Mucosa of stomach (tissue), 1 donor: ENCODE data around the gene PATJ.
A peak's percentile ranks its signal among the peaks of the same experiment; 100 is the strongest.
"Not testable (repeated sequence)": the region's sequence is repeated elsewhere in the genome, so short reads cannot be mapped to it uniquely, and the experiment has no call there.

ENCODE experiments used
- H3K27me3 ChIP-seq: one replicate; pipeline ENCODE4 v1.7.0; 2013; ENCODE audit warnings: mild to moderate bottlenecking, low read length; ENCODE audit not compliant: control insufficient read depth, insufficient read depth
- H3K36me3 ChIP-seq: one replicate; pipeline ENCODE4 v1.7.0; 2013; ENCODE audit warnings: low read length; ENCODE audit not compliant: control insufficient read depth, insufficient read depth
- H3K4me1 ChIP-seq: one replicate; pipeline ENCODE4 v1.7.0; 2013; ENCODE audit warnings: mild to moderate bottlenecking, low read length; ENCODE audit not compliant: control insufficient read depth, insufficient read depth
- H3K4me3 ChIP-seq: one replicate; pipeline ENCODE4 v1.7.0; 2013; ENCODE audit warnings: low read length
- H3K9ac ChIP-seq: one replicate; pipeline ENCODE4 v1.7.0; 2013; ENCODE audit warnings: mild to moderate bottlenecking, low read length, moderate library complexity
- H3K9me3 ChIP-seq: one replicate; pipeline ENCODE4 v1.7.0; 2013; ENCODE audit warnings: mild to moderate bottlenecking, low read length, moderate library complexity; ENCODE audit not compliant: control insufficient read depth
- donor health status: Pancreatic carcinoma.

Gene PATJ

DNA sequence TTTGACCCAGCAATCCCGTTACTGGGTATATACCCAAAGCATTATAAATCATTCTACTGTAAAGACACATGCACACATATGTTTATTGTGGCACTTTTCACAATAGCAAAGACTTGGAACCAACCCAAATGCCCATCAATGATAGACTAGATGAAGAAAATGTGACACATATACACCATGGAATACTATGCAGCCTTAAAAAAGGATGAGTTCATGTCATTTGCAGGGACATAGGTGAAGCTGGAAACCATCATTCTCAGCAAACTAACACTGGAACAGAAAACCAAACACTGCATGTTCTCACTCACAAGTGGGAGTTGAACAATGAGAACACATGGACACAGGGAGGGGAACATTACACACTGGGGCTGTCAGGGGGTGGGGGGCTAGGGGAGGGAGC is 11.6 kb upstream of the PATJ start:
- not testable (repeated sequence) for H3K9ac ChIP-seq, H3K4me1 ChIP-seq, H3K36me3 ChIP-seq, H3K27me3 ChIP-seq, H3K4me3 ChIP-seq, H3K9me3 ChIP-seq

DNA sequence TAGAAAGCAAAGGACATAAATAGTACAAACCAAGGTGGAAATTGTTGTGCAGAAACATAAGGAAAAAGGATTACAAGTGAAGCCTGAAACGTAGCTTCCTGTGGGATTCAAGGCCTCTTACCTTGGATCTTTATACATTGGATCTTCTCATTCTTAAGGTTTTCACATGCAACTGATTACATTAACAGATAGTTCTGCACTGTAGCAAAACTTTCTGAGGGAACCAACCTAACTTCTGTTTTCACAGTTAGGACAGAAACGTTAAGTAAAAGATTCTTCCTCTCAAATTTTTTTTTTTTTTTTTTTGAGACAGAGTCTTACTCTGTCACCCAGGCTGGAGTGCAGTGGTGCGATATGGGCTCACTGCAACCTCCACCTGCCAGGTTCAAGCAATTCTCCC is 9.6 kb upstream of the PATJ start:
- no peaks in the 10 kb centered on the region for H3K9me3 ChIP-seq
- H3K27me3 ChIP-seq: no peaks in the 10 kb centered on the region
- H3K36me3 ChIP-seq: no peaks in the 10 kb centered on the region
- H3K4me1 ChIP-seq: no peaks in the 10 kb centered on the region
- no peak overlapping the region for H3K4me3 ChIP-seq
- H3K9ac ChIP-seq: no peak overlapping the region

DNA sequence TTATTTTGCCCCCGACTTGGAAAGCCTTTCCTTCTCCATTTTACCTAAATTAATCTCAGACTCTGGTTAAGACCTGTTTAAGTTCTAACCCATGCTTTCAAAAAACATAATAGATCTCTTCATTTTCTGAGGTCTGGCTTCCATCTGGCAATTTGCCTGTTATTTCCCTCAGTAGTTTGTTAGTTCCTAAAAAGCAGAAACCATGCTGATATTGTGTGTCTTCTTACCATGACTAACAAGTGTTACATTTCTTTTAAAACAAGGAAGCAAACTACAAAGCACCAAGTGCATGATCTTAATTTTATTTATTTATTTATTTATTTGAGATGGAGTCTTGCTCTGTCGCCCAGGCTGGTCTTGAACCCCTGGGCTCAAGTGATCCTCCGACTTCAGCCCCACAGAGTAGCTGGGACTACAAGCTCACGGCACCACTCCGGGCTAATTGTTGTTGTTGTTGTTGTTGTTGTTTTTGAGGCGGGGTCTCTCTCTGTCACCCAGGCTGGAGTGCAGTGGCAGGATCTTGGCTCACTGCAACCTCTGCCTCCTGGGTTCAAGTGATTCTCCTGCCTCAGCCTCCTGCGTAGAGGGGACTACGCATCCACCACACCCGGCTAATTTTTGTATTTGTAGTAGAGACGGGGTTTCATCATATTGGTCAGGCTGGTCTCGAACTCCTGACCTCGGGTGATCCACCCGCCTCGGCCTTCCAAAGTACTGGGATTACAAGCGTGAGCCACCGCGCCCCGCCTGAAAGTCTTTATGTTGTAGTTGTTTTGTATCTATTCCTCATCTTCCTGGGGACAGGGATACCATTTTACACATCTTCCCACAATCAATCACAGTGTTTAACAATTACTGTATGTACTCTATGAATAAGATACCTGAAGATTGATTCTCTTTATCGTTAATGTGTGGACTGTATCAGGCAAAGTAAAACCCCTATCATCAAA is 1.3 kb upstream of the PATJ start:
- Histone ChIP-seq H3K4me3 (peak overlapping the region; percentile 74), H3K9ac (peak overlapping the region; percentile 98), H3K36me3 (no peaks in the 10 kb centered on the region), H3K27me3 (no peaks in the 10 kb centered on the region), H3K4me1 (peaks cover under 1% of the 10 kb centered on the region), H3K9me3 (no peaks in the 10 kb centered on the region)

DNA sequence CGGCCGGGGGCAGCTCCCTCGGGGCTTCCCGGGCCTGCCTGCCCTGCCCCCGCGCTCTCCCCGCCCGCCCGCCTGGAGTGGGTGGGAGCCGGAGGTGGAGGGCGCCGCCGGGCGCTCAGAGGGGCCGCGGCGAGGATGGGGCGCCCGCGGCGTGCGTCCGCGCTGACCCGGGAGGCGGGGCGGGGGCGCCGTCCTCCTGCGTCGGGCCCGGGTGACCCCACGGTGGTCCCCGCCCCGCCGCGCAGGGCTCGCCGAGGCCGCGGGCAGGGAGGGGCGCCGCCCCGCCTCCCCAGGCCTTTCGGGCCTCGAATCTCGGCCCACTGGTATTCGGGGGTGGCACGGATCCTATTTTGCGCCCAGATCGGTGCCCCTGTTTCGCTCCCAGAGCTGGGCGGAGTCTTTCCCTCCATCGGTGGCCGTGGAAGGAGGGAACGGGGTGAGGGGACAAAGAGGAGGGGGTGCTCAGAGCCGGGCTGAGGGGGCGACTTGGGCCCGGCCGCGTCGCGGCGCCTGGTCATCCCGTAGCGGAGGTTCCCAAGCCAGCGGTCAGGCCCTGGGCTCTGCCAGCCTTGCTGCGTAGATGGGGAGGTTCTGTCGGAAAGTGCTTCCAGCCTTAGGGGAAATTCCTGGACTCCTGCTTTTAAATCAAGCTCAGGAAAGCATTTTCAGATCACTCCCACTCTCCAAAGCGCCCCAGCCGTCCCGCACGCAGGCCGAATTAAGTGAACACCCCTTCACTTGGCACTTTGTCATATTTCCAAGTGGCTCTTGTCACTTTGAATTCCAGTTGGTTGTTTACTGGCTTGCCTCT is 545 bp downstream of the PATJ start:
- Histone ChIP-seq H3K36me3 (no peaks in the 10 kb centered on the region), H3K9ac (peak overlapping the region; percentile 98), H3K27me3 (no peaks in the 10 kb centered on the region), H3K9me3 (no peaks in the 10 kb centered on the region), H3K4me1 (peaks cover 15% of the 10 kb centered on the region), H3K4me3 (peak overlapping the region; percentile 74)

DNA sequence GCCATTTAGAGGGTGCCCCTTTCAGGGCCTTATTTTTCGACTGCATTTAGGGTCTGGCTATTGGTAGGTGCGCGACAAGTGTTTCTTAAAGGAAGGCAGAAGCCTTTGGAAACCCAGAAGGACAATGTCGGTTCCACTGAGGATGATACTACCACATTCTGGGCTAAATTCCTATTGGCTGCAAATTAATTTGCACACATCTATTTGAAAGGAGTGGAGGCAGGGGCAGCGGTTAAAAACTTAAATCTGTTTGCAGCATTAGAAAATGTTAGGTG is 1.1 kb downstream of the PATJ start:
- H3K9ac ChIP-seq: peak overlapping the region; percentile 98
- no peaks in the 10 kb centered on the region for H3K27me3 ChIP-seq
- H3K4me1 ChIP-seq: peaks cover 15% of the 10 kb centered on the region
- peak overlapping the region; percentile 62 for H3K4me3 ChIP-seq
- H3K9me3 ChIP-seq: no peaks in the 10 kb centered on the region
- no peaks in the 10 kb centered on the region for H3K36me3 ChIP-seq

DNA sequence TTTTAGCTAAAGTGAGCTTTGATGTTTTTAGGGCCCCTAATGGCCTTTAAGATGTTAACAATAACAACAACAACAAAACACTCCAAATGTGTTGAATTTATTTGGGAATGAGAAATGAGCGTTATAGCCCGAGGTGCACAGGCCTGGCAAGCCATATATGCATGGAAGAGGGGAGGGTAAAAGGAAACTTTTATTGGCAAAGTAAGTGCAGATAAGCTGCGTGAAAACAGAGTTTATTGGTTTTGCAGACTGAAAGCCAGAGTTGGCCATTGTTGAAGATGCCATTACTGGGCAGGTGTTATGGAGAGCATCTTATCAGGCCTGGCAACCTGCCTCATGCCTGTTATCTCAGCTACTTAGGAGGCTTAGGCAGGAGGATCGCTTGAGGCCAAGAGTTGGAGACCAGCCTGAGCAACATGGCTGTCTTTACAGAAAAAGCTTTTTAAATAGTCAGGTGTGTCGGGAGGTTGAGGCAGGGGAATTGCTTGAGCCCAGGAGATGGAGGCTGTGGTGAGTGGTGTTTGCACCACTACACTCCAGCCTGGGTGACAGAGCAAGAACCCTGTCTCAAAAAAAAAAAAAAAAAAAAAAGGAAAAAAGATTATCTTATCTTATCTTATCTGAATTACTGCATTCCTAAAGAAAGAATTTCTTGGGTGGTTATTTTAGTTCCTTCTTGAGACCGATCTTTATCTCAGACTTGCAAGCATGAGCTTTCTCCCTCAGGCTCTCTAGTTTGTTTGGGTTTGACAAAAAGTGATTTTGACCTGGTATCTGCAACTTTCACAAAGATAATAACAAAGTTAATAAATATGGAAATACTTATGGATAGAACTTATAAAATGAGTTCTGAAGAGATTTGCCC is 1.7 kb downstream of the PATJ start:
- Histone ChIP-seq H3K4me1 (peaks cover 15% of the 10 kb centered on the region), H3K36me3 (no peaks in the 10 kb centered on the region), H3K9ac (peak overlapping the region; percentile 98), H3K27me3 (no peaks in the 10 kb centered on the region), H3K4me3 (peak overlapping the region; percentile 62), H3K9me3 (no peaks in the 10 kb centered on the region)

DNA sequence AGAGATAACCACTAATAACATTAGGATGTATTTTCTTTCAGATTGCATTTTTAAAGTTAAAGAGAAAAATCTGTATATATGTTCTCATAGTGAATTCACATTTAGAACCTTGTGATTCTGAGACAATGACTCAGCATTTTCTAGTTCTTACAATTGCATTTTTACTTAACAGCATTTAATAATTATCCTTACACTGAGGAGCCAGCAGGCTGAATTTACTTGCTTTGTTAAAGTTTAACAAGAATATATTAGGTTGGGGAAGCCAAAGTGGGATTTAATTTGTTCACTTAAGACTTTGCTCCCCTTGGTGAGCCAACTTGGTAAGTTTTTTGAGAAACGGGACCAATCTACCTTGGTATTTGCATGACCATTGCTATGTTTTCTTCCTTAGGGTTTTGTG is 4.5 kb downstream of the PATJ start:
- H3K9ac ChIP-seq: no peak overlapping the region
- H3K36me3 ChIP-seq: no peaks in the 10 kb centered on the region

DNA sequence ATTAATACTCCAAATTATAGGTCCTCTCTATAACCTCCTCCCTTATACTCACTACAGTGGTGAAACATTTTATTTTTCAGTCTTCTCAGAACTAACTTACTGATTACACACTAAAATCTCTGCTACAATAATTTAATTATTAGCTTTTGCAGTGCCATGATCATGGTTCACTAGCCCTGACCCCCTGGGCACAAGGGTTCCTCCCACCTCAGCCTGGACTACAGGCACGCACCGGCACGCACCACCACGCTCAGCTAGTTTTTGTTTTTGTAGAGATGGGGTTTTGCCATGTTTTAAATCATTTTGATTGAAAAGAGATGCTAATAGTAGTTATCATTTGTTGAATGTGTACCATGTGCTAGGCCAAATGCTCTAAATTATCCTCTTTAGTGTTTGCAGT is 6.3 kb downstream of the PATJ start:
- Histone ChIP-seq H3K9me3 (no peaks in the 10 kb centered on the region), H3K4me1 (peaks cover 22% of the 10 kb centered on the region), H3K9ac (no peak overlapping the region), H3K4me3 (no peak overlapping the region), H3K27me3 (no peaks in the 10 kb centered on the region), H3K36me3 (no peaks in the 10 kb centered on the region)

More for the DNA sequence above, 4.5 kb downstream of the PATJ start:
- no peaks in the 10 kb centered on the region for H3K27me3 ChIP-seq
- H3K9me3 ChIP-seq: no peaks in the 10 kb centered on the region
- H3K4me3 ChIP-seq: no peak overlapping the region
- peaks cover 15% of the 10 kb centered on the region for H3K4me1 ChIP-seq

DNA sequence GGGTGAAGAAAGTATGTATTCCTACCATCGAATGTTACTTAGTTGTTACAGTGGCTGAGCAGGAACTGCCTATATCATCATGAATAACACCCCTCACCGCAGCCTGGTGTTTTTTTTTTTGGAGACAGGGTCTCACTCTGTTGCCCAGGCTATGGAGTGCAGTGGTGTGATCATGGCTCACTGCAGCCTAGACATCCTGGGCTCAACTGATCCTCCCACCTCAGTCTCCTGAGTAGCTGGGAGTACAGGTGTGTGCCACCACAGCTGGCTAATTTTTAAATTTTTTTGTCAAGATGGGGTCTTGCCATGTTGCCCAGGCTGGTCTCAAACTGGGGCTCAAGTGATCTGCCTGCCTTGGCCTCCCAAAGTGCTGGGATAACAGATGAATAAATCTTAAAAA is 7.3 kb downstream of the PATJ start:
- Histone ChIP-seq H3K9me3 (no peaks in the 10 kb centered on the region), H3K27me3 (no peaks in the 10 kb centered on the region), H3K4me1 (peaks cover 22% of the 10 kb centered on the region), H3K9ac (no peak overlapping the region), H3K4me3 (no peak overlapping the region), H3K36me3 (no peaks in the 10 kb centered on the region)

DNA sequence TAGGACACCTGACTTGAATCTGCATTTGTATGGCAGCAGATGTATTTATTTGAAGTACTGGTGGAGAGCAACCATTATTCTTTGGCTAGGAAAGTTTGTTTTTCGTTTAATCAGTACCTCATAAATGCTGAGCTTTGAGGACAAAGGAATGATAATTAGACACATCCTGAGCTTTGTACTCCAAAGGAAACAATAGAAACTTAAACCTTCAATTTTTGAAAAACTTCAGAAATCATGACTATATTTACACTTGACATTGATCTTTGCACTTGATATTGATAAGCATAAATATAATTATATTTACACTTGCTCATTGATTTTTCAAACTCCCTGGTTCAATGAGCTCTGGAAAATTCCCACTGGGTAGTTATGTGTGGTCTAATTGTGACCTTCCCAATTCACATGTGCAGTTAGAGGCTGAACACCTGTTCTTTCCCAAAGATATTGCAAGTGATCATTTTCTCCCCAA is 10.7 kb downstream of the PATJ start:
- Histone ChIP-seq H3K4me3 (no peak overlapping the region), H3K9me3 (no peaks in the 10 kb centered on the region), H3K9ac (no peak overlapping the region), H3K36me3 (no peaks in the 10 kb centered on the region), H3K27me3 (no peaks in the 10 kb centered on the region), H3K4me1 (peaks cover 7% of the 10 kb centered on the region)

DNA sequence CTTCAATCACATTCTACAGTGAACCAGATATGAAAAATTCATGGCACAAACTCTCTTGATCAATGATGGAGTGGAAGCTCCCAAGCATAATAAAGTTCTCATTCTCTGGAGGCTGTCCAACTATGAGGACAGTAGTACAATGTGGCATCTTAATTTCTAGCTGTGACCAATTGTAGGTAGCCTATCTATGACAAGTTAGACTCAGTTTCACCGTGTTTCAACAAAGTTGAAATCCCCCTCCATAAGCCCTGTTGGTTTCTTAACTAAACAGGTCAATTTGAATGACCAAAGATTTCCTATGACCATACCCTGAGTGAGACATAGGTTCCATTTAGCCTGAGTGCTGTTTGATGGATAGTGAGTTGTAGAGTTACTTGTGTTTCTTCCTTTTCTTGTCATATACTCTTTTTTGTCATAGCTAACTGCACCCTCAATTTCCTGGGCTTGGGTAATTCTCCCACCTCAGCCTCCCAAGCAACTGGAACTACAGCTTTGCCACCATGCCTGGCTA is 11.8 kb downstream of the PATJ start:
- Histone ChIP-seq H3K4me3 (no peak overlapping the region), H3K27me3 (no peaks in the 10 kb centered on the region), H3K36me3 (no peaks in the 10 kb centered on the region), H3K9ac (no peak overlapping the region), H3K9me3 (no peaks in the 10 kb centered on the region), H3K4me1 (peaks cover 7% of the 10 kb centered on the region)
